PFSK-1 (cell line): ENCODE data around the gene CBX1.

Experiments used
- FOXP2 ChIP-seq: optimal IDR thresholded peaks from 2 replicates; pipeline ENCODE3; 2011; ENCODE audit warnings: borderline replicate concordance, control low read depth, inconsistent platforms; ENCODE audit not compliant: insufficient read depth; ENCODE audit errors: extremely low read length, extremely low read depth
- POLR2AphosphoS5 ChIP-seq: IDR thresholded peaks from 2 replicates; pipeline ENCODE4 v1.6.1; 2012; ENCODE audit warnings: low read depth, mild to moderate bottlenecking, control low read depth, low read length, moderate library complexity
- SIN3A ChIP-seq: IDR thresholded peaks from 2 replicates; pipeline ENCODE4 v1.6.1; 2012; ENCODE audit warnings: mild to moderate bottlenecking, low read length, moderate library complexity, borderline replicate concordance; ENCODE audit not compliant: insufficient read depth
- TAF1 ChIP-seq: IDR thresholded peaks from 2 replicates; pipeline ENCODE4 v1.6.1; 2012; ENCODE audit warnings: low read length, control low read depth, borderline replicate concordance; ENCODE audit not compliant: insufficient read depth

- TF ChIP-seq POLR2AphosphoS5 = no peak
- no peak for TF ChIP-seq SIN3A
- no peak for TF ChIP-seq TAF1
- TF ChIP-seq FOXP2 = no peak
These were observed 50.0 kb downstream of the CBX1 start for GRCh38 chr17:48051283-48051682.
